Psoas muscle (tissue), 8 donors: Measurements from ENCODE around the gene ZSCAN16. TPM values are rescaled to one million over a fixed set of nuclear protein-coding genes. Genes with fewer than 3 reads are reported as not detected.

Experiments used
- ATAC-seq, 4 donors: fragments of 200-7000 bp; cut with Tn5 transposase; one replicate each; pipeline ENCODE4 v1.9.1; 2020; ENCODE audit warnings: moderate library complexity in 3 of 4, mild to moderate bottlenecking in 2 of 4
- DNase-seq, 2 donors: peaks; one replicate each; pipeline ENCODE4 v3.0.0-alpha.2; 2020
- H3K27ac ChIP-seq: fragments of 200-600 bp; one replicate; pipeline ENCODE4 v1.8.0; 2022
- H3K27me3 ChIP-seq, 3 donors: fragments of 200-600 bp in 1 of 3; one replicate each; pipeline versions ENCODE4 v1.6.1 to v1.8.0; 2013 to 2022; ENCODE audit warnings: low read length in 2 of 3, mild to moderate bottlenecking in 2 of 3, moderate library complexity in 1 of 3; ENCODE audit not compliant: insufficient read depth in 3 of 3
- H3K36me3 ChIP-seq, 2 donors: fragments of 200-600 bp in 1 of 2; one replicate each; pipeline versions ENCODE4 v1.6.1 to v1.8.0; 2013 to 2022; ENCODE audit warnings: low read depth in 1 of 2, mild to moderate bottlenecking in 1 of 2, moderate library complexity in 1 of 2; ENCODE audit not compliant: insufficient read depth in 1 of 2
- H3K4me1 ChIP-seq: fragments of 200-600 bp; one replicate; pipeline ENCODE4 v1.8.0; 2022
- H3K4me3 ChIP-seq: fragments of 200-600 bp; one replicate; pipeline ENCODE4 v1.8.0; 2022; ENCODE audit warnings: mild to moderate bottlenecking
- H3K9me3 ChIP-seq: fragments of 200-600 bp; one replicate; pipeline ENCODE4 v1.8.0; 2022
- CTCF ChIP-seq: fragments of 200-600 bp; IDR thresholded peaks from one replicate; pipeline ENCODE4 v1.8.0; 2022; ENCODE audit warnings: antibody characterized with exemption
- WGBS, 3 donors: extraction: QIAGEN DNeasy Blood & Tissue Kit; methylation state at CpG; one replicate each; pipeline versions ENCODE4 v1.1.6 to v1.1.7; 2013; 5-methylcytosine and 5-hydroxymethylcytosine counted together
- intact Hi-C, 2 donors: fragments of 100-400 bp; cut with DNase I; formaldehyde crosslinking; loops; one replicate each; pipeline versions ENCODE4 v1.11.0 to v1.14.2; 2022
- polyA plus RNA-seq, 3 donors: library from polyadenylated mRNA; stranded (reverse); fragments of 200-250 nt; gene quantifications; one replicate each; pipeline ENCODE4 v1.2.3, GENCODE V29; 2013
- total RNA-seq, 4 donors: library from RNA; stranded (reverse); fragmentation: NEBNext Ultra II Directional in 2 of 4; extraction: Animal tissue kit (Norgen Biotek cat#: 25700) in 2 of 4; gene quantifications; one replicate each; pipeline versions ENCODE4 v1.2.1 to v1.2.4, GENCODE V29; 2021 to 2023
- donor health status: healthy with polysubstance abuse.
- donor health status: DM: no; HTN: no; CAD: no; lungs with moderate emphysema.
- donor health status: Bipolar disorder and iron deficiency.
- donor health status: healthy.
- donor health status: DM: yes; HTN: yes; CAD: no.
- donor health status: DM: no; HTN: no; CAD: no.
- donor health status: DM: no; HTN: no; CAD: no.
- donor health status: DM: yes; HTN: yes; CAD: no.

Gene ZSCAN16
- total and polyA plus RNA-seq, 7 donors, result 0.96 to 7.1 (median 2.0) TPM

DNA sequence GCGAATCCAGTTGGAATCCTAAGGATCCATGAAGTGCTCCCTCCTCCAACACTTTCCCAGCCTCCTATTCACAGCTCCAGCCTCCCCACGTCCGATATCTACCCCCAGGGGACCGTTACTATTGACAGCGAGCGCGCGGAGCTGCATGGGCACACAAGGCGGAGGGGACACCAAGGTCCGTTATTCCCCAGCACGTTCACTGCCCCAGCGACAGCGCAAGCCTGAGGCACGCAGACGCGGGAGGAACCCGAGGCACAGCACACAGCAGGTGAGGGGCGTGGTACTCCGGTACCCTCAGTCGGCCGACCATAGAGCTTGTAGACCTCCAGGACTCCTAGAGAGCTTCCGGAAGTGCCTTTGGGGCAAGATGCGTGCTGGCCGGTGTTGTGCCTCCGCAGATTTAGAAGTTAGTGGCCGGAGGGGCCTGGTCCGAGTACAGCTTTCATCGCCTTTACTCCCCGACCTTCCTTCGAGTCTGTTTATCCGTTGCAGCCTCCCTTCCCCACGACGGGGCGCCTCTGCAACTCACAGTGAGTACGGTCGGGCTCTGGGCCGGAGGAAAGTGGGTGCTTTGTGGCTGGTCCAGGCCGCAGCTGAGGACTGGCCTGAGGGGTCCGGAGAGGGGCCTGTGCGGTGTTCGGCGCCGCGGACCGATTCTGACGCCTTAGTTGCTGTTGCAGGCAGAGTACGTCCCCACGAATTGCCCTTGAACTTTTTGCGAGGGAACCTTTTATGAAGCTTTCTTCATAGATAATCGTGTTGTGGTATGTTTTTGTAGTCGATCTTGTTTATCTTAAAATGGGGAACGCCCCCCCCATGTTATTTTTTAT, 17.3 kb downstream of the ZSCAN16 start, which contains the start of gene ZKSCAN8:
Gene ZKSCAN8 (plus strand): TSS at position 384 of the 830 bp plus-strand sequence. CDS start 6,525 bp downstream, outside the sequence.
- Histone ChIP-seq H3K36me3 (peaks cover 0 to 26% of the 10 kb centered on the region in 2 donors), H3K4me1 (peaks cover 23% of the 10 kb centered on the region), H3K4me3 (peak within 1 kb of the TSS; percentile 94), H3K27ac (peak within 1 kb of the TSS; percentile 84), H3K9me3 (no peaks in the 10 kb centered on the region), H3K27me3 (no peaks in the 10 kb centered on the region)
- TF ChIP-seq CTCF, result no peak
- intact Hi-C loops, result loop anchor here (5.0 kb wide), 1 partner anchor 86 kb away; the partner anchor contains the start of gene ZSCAN9 (in 2 of the 2)
- peak; percentile 76 to 86 for DNase-seq
- WGBS, 3 donors, result 0 to 1% (median 0%) methylated on average over 52 of the region's 52 CpGs
- peak; percentile 89 to 94 (median 92) for ATAC-seq

- Histone ChIP-seq H3K27me3 (no peaks in the 10 kb centered on the region), H3K27ac (peak overlapping the region; percentile 84), H3K4me1 (peaks cover 23% of the 10 kb centered on the region), H3K36me3 (peaks cover 0 to 33% of the 10 kb centered on the region in 2 donors), H3K9me3 (no peaks in the 10 kb centered on the region), H3K4me3 (peak overlapping the region; percentile 94)
- intact Hi-C loops, result loop anchor here (5.0 kb wide), 1 partner anchor 85 kb away; the partner anchor contains the start of gene ZSCAN9 (in 2 of the 2)
- no peak for TF ChIP-seq CTCF
- ATAC-seq, result peak in 1 of 4 donors; percentile 47
- WGBS, 3 donors, result 11 to 14% (median 11%) methylated on average over 4 of the region's 4 CpGs
- DNase-seq, result no peak
Measured at GRCh38 chr6:28142446-28142845, 18.0 kb downstream of the ZSCAN16 start.

DNA sequence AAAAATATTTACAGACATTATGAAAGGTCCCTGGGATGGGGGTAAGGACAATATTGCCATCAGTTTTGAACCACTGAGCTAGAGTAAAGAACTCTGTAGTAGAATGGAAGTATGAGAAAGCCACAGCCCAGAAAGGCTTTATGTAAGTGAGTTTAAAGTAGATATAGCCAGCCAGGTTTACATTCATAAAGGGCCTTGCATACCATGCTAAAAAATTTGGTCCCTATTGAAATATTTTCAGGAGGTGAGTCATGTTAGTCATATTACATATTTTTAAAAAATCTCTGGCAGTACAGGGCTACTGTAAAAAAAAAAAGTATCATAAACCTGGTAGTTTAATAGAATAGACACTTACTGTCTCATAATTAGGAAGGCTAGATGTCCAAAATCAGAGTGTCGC, 20.8 kb downstream of the ZSCAN16 start:
- H3K27ac ChIP-seq, result no peak overlapping the region

DNA sequence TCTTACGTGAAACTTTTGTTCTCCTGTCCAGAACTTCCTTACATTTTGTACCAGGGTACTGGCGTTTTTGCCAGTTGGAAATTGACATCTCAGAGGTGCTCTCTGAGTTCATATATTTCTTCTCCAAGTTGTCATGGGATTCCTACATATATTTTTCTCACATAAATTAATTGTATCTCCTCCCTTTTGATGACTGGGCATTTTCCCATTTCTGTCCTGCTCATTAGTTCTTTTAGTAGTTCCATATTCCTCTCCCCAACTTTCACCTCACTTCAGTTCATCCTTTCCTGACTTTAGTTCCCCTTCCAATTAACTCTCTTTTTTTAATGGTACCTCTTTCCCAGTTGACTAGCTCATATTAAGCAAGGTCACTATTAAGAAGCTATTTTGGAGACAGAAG, 28.1 kb downstream of the ZSCAN16 start:
- no peak overlapping the region for H3K4me3 ChIP-seq
- ATAC-seq (no peak), DNase-seq (no peak)
- WGBS, 3 donors, result 93 to 98% (median 94%) methylated on average over 2 of the region's 2 CpGs
- intact Hi-C loops, result no loop called here
- no peaks in the 10 kb centered on the region for H3K4me1 ChIP-seq
- no peak overlapping the region for H3K27ac ChIP-seq
- no peaks in the 10 kb centered on the region for H3K27me3 ChIP-seq
- TF ChIP-seq CTCF, result no peak
- peaks cover 38 to 98% of the 10 kb centered on the region in 2 donors for H3K36me3 ChIP-seq
- peaks cover 5% of the 10 kb centered on the region for H3K9me3 ChIP-seq

More for the DNA sequence above, 20.8 kb downstream of the ZSCAN16 start:
- no peak for TF ChIP-seq CTCF
- intact Hi-C loops, result no loop called here
- peaks cover 7 to 59% of the 10 kb centered on the region in 2 donors for H3K36me3 ChIP-seq
- H3K4me3 ChIP-seq, result no peak overlapping the region
- ATAC-seq (no peak), DNase-seq (no peak)
- 95 to 100% (median 96%) methylated on average over 1 of the region's 1 CpG for WGBS, 3 donors
- H3K4me1 ChIP-seq, result peaks cover 15% of the 10 kb centered on the region
- H3K27me3 ChIP-seq, result no peaks in the 10 kb centered on the region
- no peaks in the 10 kb centered on the region for H3K9me3 ChIP-seq
